Measurements from ENCODE around the gene PIP4K2B.

- TF ChIP-seq CTCF (conservative IDR thresholded peaks at IDR 0.05; ENCODE audit: low read depth, low read length) (no peak), EZH2 (IDR thresholded peaks at IDR 0.05; ENCODE audit: borderline replicate concordance, low read depth, low read length, poor library complexity, severe bottlenecking) (no peak)
Observed at GRCh38 chr17:38746004-38746848, 53.1 kb downstream of the PIP4K2B start.
